B cell (primary cell): Measurements from ENCODE around the gene PAX6. TPM values are rescaled to one million over a fixed set of nuclear protein-coding genes. Genes with fewer than 3 reads are reported as not detected.

ENCODE experiments used
- ATAC-seq: fragments of 200-7000 bp; cut with Tn5 transposase; one replicate; pipeline ENCODE4 v1.10.0; 2021; ENCODE audit warnings: low read depth, mild to moderate bottlenecking, moderate number of reproducible peaks, moderate library complexity
- CTCF ChIA-PET: fragments of 350-600 bp; sonication (Branson Sonifier 250); formaldehyde crosslinking; loops from one replicate; lab custom pipeline; 2021; ENCODE audit warnings: antibody characterized with exemption, inconsistent platforms; lab: Charles Lee
- POLR2A ChIA-PET: fragments of 350-600 bp; sonication (Branson Sonifier 250); formaldehyde crosslinking; loops from one replicate; lab custom pipeline; 2021; ENCODE audit warnings: antibody characterized with exemption; lab: Charles Lee
- DNase-seq: peaks from one replicate; pipeline ENCODE4 v3.0.0; 2013
- H2AFZ ChIP-seq: 2 replicates; pipeline ENCODE4 v1.6.1; 2012; ENCODE audit warnings: mild to moderate bottlenecking, low read depth, low read length; ENCODE audit not compliant: insufficient read depth, poor library complexity, severe bottlenecking
- H3K27ac ChIP-seq, 2 donors: 1 replicate in 1 of 2; 2 replicates in 1 of 2; pipeline ENCODE4 v1.5.1; 2012 to 2013; ENCODE audit warnings: low read length in 2 of 2, mild to moderate bottlenecking in 2 of 2, moderate library complexity in 1 of 2
- H3K27me3 ChIP-seq, 4 experiments: fragments of 200-600 bp in 1 of 4; sonication (generic) in 1 of 4; replicated peaks in 1 of 4; 1 replicate in 2 of 4; 2 replicates in 2 of 4; pipeline versions ENCODE4 v1.6.1 to v1.7.0; 2013 to 2016; ENCODE audit warnings: low read length in 3 of 4, mild to moderate bottlenecking in 2 of 4, mixed read lengths in 1 of 4, moderate library complexity in 1 of 4; ENCODE audit not compliant: insufficient read depth in 4 of 4, control insufficient read depth in 3 of 4; ENCODE audit errors: control extremely low read depth in 1 of 4
- H3K36me3 ChIP-seq, 2 experiments: replicated peaks in 1 of 2; 1 replicate in 1 of 2; 2 replicates in 1 of 2; pipeline versions ENCODE4 v1.6.1 to v1.7.1; 2013; ENCODE audit warnings: low read length in 1 of 2; ENCODE audit not compliant: insufficient read depth in 2 of 2, control insufficient read depth in 1 of 2; ENCODE audit errors: control extremely low read depth in 1 of 2, extremely low read depth in 1 of 2
- H3K4me1 ChIP-seq, 2 donors: fragments of 200-600 bp in 1 of 2; sonication (generic) in 1 of 2; 1 replicate in 1 of 2; 2 replicates in 1 of 2; pipeline versions ENCODE4 v1.5.1 to v1.6.1; 2013 to 2017; ENCODE audit warnings: low read length in 2 of 2; ENCODE audit not compliant: control insufficient read depth in 2 of 2, insufficient read depth in 2 of 2
- H3K4me2 ChIP-seq: replicated peaks from 2 replicates; pipeline ENCODE3; 2012; ENCODE audit warnings: mild to moderate bottlenecking, low read depth, low read length; ENCODE audit not compliant: poor library complexity, severe bottlenecking
- H3K4me3 ChIP-seq, 5 experiments: fragments of 200-600 bp in 1 of 5; sonication (generic) in 1 of 5; 1 replicate in 3 of 5; 2 replicates in 2 of 5; pipeline versions ENCODE4 v1.5.1 to v1.7.0; 2011 to 2016; ENCODE audit warnings: low read length in 4 of 5, mild to moderate bottlenecking in 4 of 5, low read depth in 2 of 5, control low read depth in 1 of 5, moderate library complexity in 1 of 5; ENCODE audit not compliant: insufficient read depth in 1 of 5; ENCODE audit errors: control extremely low read depth in 1 of 5, extremely low read depth in 1 of 5
- H3K79me2 ChIP-seq: fragments of 200-600 bp; sonication (generic); one replicate; pipeline ENCODE4 v1.6.0; 2016; ENCODE audit warnings: low read length; ENCODE audit not compliant: control insufficient read depth, insufficient read depth
- H3K9ac ChIP-seq: fragments of 200-600 bp; sonication (generic); 2 replicates; pipeline ENCODE4 v1.6.1; 2017; ENCODE audit warnings: mild to moderate bottlenecking, low read length, moderate library complexity
- H3K9me3 ChIP-seq, 3 donors: one replicate each; pipeline versions ENCODE4 v1.6.1 to v1.7.1; 2013; ENCODE audit warnings: low read length in 2 of 3; ENCODE audit not compliant: control insufficient read depth in 2 of 3, insufficient read depth in 1 of 3; ENCODE audit errors: control extremely low read depth in 1 of 3
- H4K20me1 ChIP-seq: 2 replicates; pipeline ENCODE4 v1.6.0; 2012; ENCODE audit warnings: mild to moderate bottlenecking, low read length; ENCODE audit not compliant: insufficient read depth, control insufficient read depth, poor library complexity, severe bottlenecking
- H3K27ac Mint-ChIP-seq: one replicate; pipeline ENCODE4 v1.8.0; 2021; ENCODE audit warnings: mixed read lengths
- H3K27me3 Mint-ChIP-seq: one replicate; pipeline ENCODE4 v1.8.0; 2021; ENCODE audit warnings: mixed read lengths
- H3K4me1 Mint-ChIP-seq: one replicate; pipeline ENCODE4 v1.8.0; 2021; ENCODE audit warnings: mixed read lengths
- H3K4me3 Mint-ChIP-seq: one replicate; pipeline ENCODE4 v1.8.0; 2021; ENCODE audit warnings: mixed read lengths
- H3K9me3 Mint-ChIP-seq: one replicate; pipeline ENCODE4 v1.8.0; 2022; ENCODE audit warnings: mixed read lengths; ENCODE audit not compliant: insufficient read depth
- CTCF ChIP-seq: fragments of 200-600 bp; IDR thresholded peaks from one replicate; pipeline ENCODE4 v1.8.0; 2022; ENCODE audit warnings: antibody characterized with exemption, mild to moderate bottlenecking
- EZH2 ChIP-seq: IDR thresholded peaks from 2 replicates; pipeline ENCODE4 v1.6.1; 2012; ENCODE audit warnings: borderline replicate concordance, low read depth, mild to moderate bottlenecking, moderate library complexity, low read length; ENCODE audit not compliant: insufficient read depth, poor library complexity, severe bottlenecking
- WGBS: methylation state at CpG from one replicate; pipeline ENCODE4 v1.1.5; 2013; ENCODE audit warnings: missing lambda C conversion rate; ENCODE audit not compliant: insufficient coverage; 5-methylcytosine and 5-hydroxymethylcytosine counted together
- intact Hi-C: fragments of 100-400 bp; cut with micrococcal nuclease; formaldehyde crosslinking; loops from one replicate; pipeline ENCODE4 v1.10.0; 2022
- polyA plus RNA-seq: library from polyadenylated mRNA; depleted of rRNA; stranded (reverse); fragments of >200 nt; gene quantifications from 2 replicates; pipeline ENCODE4 v1.2.3, GENCODE V29; 2012
- total RNA-seq, 2 donors: library from RNA; stranded (reverse); fragments of 120-200 nt in 1 of 2; gene quantifications; 1 replicate in 1 of 2; 2 replicates in 1 of 2; pipeline versions ENCODE4 v1.2.3 to v1.2.4, GENCODE V29; 2013 to 2022

Gene PAX6
- total and polyA plus RNA-seq, 2 donors (not counting 1 experiment from before 2014, with no cell fraction given): not detected

GRCh38 chr11:31807799-31808667 is 3.1 kb downstream of the PAX6 start:
- Histone ChIP-seq H3K4me3 (no peak overlapping the region), H3K4me1 (peaks cover 54 to 82% of the 10 kb centered on the region in 2 donors), H4K20me1 (no peaks in the 10 kb centered on the region), H3K27me3 (peaks cover 2 to 99% (median 86%) of the 10 kb centered on the region in 4 experiments), H3K9me3 (peaks cover 5 to 77% (median 7%) of the 10 kb centered on the region in 3 donors), H3K9ac (no peak overlapping the region), H3K79me2 (no peaks in the 10 kb centered on the region), H3K27ac (no peak overlapping the region), H3K4me2 (no peak overlapping the region), H2AFZ (no peak overlapping the region), H3K36me3 (no peaks in the 10 kb centered on the region)
- no CpG with 5 or more reads among the region's 9 CpGs for WGBS
- intact Hi-C loops: no loop called here
- H3K4me3 Mint-ChIP-seq: no peak overlapping the region
- H3K27ac Mint-ChIP-seq: no peak overlapping the region
- peaks cover 41% of the 10 kb centered on the region for H3K4me1 Mint-ChIP-seq
- ATAC-seq: no peak
- H3K27me3 Mint-ChIP-seq: peaks cover 74% of the 10 kb centered on the region
- peaks cover 3% of the 10 kb centered on the region for H3K9me3 Mint-ChIP-seq
- no peak for TF ChIP-seq CTCF
- TF ChIP-seq EZH2: no peak
- ChIA-PET POLR2A (no interaction called here), CTCF (no interaction called here)
- peak; percentile 2 for DNase-seq
